ENCODE data around the gene GOLGA8A.
A peak's percentile ranks its signal among the peaks of the same experiment; 100 is the strongest.
"Not testable (repeated sequence)": the region's sequence is repeated elsewhere in the genome, so short reads cannot be mapped to it uniquely, and the experiment has no call there.

GOLGA8A gene

GRCh38 chr15:34436126-34436955 lies 1.3 kb downstream of the GOLGA8A start:
- in situ Hi-C loops (cut with MboI; ENCODE audit: low sequenced_read_pairs), result loop anchor here (10.0 kb wide), 1 partner anchor 62 kb away; no protein-coding TSS in a partner anchor
- peaks cover 4% of the 10 kb centered on the region; the same call in 1 of the 2 replicates for H3K36me3 ChIP-seq (replicated peaks)
- DNase-seq (ENCODE audit: low spot score in 2 of 2), result peak in 1 of 2 experiments; percentile 29
- H3K27me3 ChIP-seq (ENCODE audit: low read depth), result no peaks in the 10 kb centered on the region; the same call in 1 of the 2 replicates
- H3K4me1 ChIP-seq, result no peaks in the 10 kb centered on the region; the same call in 1 of the 2 replicates
- peak overlapping the region; percentile 59 for H3K4me3 ChIP-seq
- H3K9me3 ChIP-seq, result no peaks in the 10 kb centered on the region

GRCh38 chr15:34435658-34436057 lies 1.9 kb downstream of the GOLGA8A start:
- in situ Hi-C loops (cut with MboI; ENCODE audit: low sequenced_read_pairs), result loop anchor here (10.0 kb wide), 1 partner anchor 61 kb away; no protein-coding TSS in a partner anchor
- H3K9me3 ChIP-seq, result no peaks in the 10 kb centered on the region
- peaks cover 4% of the 10 kb centered on the region; the same call in 1 of the 2 replicates for H3K36me3 ChIP-seq (replicated peaks)
- no peaks in the 10 kb centered on the region; the same call in 1 of the 2 replicates for H3K27me3 ChIP-seq (ENCODE audit: low read depth)
- H3K4me3 ChIP-seq, result peak overlapping the region; percentile 59
- H3K4me1 ChIP-seq, result no peaks in the 10 kb centered on the region; the same call in 1 of the 2 replicates
- DNase-seq (ENCODE audit: low spot score in 2 of 2), result no peak

GRCh38 chr15:34434627-34435305 lies 2.8 kb downstream of the GOLGA8A start:
- in situ Hi-C loops (cut with MboI; ENCODE audit: low sequenced_read_pairs), result loop anchor here (10.0 kb wide), 1 partner anchor 60 kb away; no protein-coding TSS in a partner anchor
- no peak for DNase-seq (ENCODE audit: low spot score in 2 of 2)
- Histone ChIP-seq H3K4me3 (no peak overlapping the region), H3K4me1 (no peaks in the 10 kb centered on the region; the same call in 1 of the 2 replicates), H3K27me3 (ENCODE audit: low read depth) (no peaks in the 10 kb centered on the region; the same call in 1 of the 2 replicates), H3K36me3 (replicated peaks) (peaks cover 4% of the 10 kb centered on the region; the same call in 1 of the 2 replicates), H3K9me3 (no peaks in the 10 kb centered on the region)

GRCh38 chr15:34433956-34434626 lies 3.5 kb downstream of the GOLGA8A start:
- H3K4me3 ChIP-seq; H3K4me1 ChIP-seq; DNase-seq (ENCODE audit: low spot score in 2 of 2); H3K27me3 ChIP-seq (ENCODE audit: low read depth); H3K36me3 ChIP-seq (replicated peaks); H3K9me3 ChIP-seq: not testable (repeated sequence)
- in situ Hi-C loops (cut with MboI; ENCODE audit: low sequenced_read_pairs), result loop anchor here (10.0 kb wide), 1 partner anchor 59 kb away; no protein-coding TSS in a partner anchor

- not testable (repeated sequence) for H3K27me3 ChIP-seq (ENCODE audit: low read depth); H3K9me3 ChIP-seq; DNase-seq (ENCODE audit: low spot score in 2 of 2); H3K4me3 ChIP-seq; H3K36me3 ChIP-seq (replicated peaks); H3K4me1 ChIP-seq
- in situ Hi-C loops (cut with MboI; ENCODE audit: low sequenced_read_pairs), result loop anchor here (10.0 kb wide), 1 partner anchor 56 kb away; no protein-coding TSS in a partner anchor
Observed at GRCh38 chr15:34430642-34431041, 7.0 kb downstream of the GOLGA8A start.

GRCh38 chr15:34423425-34424090 lies 14.1 kb downstream of the GOLGA8A start:
- H3K36me3 ChIP-seq (replicated peaks); H3K4me1 ChIP-seq; H3K4me3 ChIP-seq; H3K9me3 ChIP-seq; in situ Hi-C loops (cut with MboI; ENCODE audit: low sequenced_read_pairs); DNase-seq (ENCODE audit: low spot score in 2 of 2); H3K27me3 ChIP-seq (ENCODE audit: low read depth): not testable (repeated sequence)

GRCh38 chr15:34420953-34421352 lies 16.7 kb downstream of the GOLGA8A start:
- in situ Hi-C loops (cut with MboI; ENCODE audit: low sequenced_read_pairs); H3K27me3 ChIP-seq (ENCODE audit: low read depth): not testable (repeated sequence)

GRCh38 chr15:34418435-34418834 lies 19.2 kb downstream of the GOLGA8A start:
- H3K27me3 ChIP-seq (ENCODE audit: low read depth); DNase-seq (ENCODE audit: low spot score in 2 of 2); H3K36me3 ChIP-seq (replicated peaks); in situ Hi-C loops (cut with MboI; ENCODE audit: low sequenced_read_pairs); H3K4me3 ChIP-seq; H3K4me1 ChIP-seq; H3K9me3 ChIP-seq: not testable (repeated sequence)

More at GRCh38 chr15:34420953-34421352, 16.7 kb downstream of the GOLGA8A start:
- DNase-seq (ENCODE audit: low spot score in 2 of 2); H3K4me3 ChIP-seq; H3K9me3 ChIP-seq; H3K4me1 ChIP-seq; H3K36me3 ChIP-seq (replicated peaks): not testable (repeated sequence)

- DNase-seq (ENCODE audit: low spot score in 2 of 2); H3K27me3 ChIP-seq (ENCODE audit: low read depth); H3K4me1 ChIP-seq; H3K9me3 ChIP-seq; H3K36me3 ChIP-seq (replicated peaks); in situ Hi-C loops (cut with MboI; ENCODE audit: low sequenced_read_pairs); H3K4me3 ChIP-seq: not testable (repeated sequence)
Observed at GRCh38 chr15:34409511-34409910, 28.1 kb downstream of the GOLGA8A start.

GRCh38 chr15:34408973-34409372 lies 28.6 kb downstream of the GOLGA8A start:
- DNase-seq (ENCODE audit: low spot score in 2 of 2); H3K27me3 ChIP-seq (ENCODE audit: low read depth); H3K4me1 ChIP-seq; H3K4me3 ChIP-seq; H3K9me3 ChIP-seq; H3K36me3 ChIP-seq (replicated peaks); in situ Hi-C loops (cut with MboI; ENCODE audit: low sequenced_read_pairs): not testable (repeated sequence)

GRCh38 chr15:34403899-34404298 lies 33.7 kb downstream of the GOLGA8A start:
- H3K27me3 ChIP-seq (ENCODE audit: low read depth); in situ Hi-C loops (cut with MboI; ENCODE audit: low sequenced_read_pairs); DNase-seq (ENCODE audit: low spot score in 2 of 2): not testable (repeated sequence)

GRCh38 chr15:34403160-34403598 lies 34.4 kb downstream of the GOLGA8A start:
- H3K36me3 ChIP-seq (replicated peaks); H3K9me3 ChIP-seq; H3K27me3 ChIP-seq (ENCODE audit: low read depth); H3K4me1 ChIP-seq; DNase-seq (ENCODE audit: low spot score in 2 of 2); in situ Hi-C loops (cut with MboI; ENCODE audit: low sequenced_read_pairs); H3K4me3 ChIP-seq: not testable (repeated sequence)

More at GRCh38 chr15:34403899-34404298, 33.7 kb downstream of the GOLGA8A start:
- H3K4me1 ChIP-seq; H3K36me3 ChIP-seq (replicated peaks); H3K9me3 ChIP-seq; H3K4me3 ChIP-seq: not testable (repeated sequence)

- in situ Hi-C loops (cut with MboI; ENCODE audit: low sequenced_read_pairs); DNase-seq (ENCODE audit: low spot score in 2 of 2): not testable (repeated sequence)
Observed at GRCh38 chr15:34397637-34398259, 39.9 kb downstream of the GOLGA8A start.

More at GRCh38 chr15:34397637-34398259, 39.9 kb downstream of the GOLGA8A start:
- H3K4me3 ChIP-seq; H3K27me3 ChIP-seq (ENCODE audit: low read depth); H3K9me3 ChIP-seq; H3K36me3 ChIP-seq (replicated peaks); H3K4me1 ChIP-seq: not testable (repeated sequence)
